OCI-LY7 (cell line): ENCODE results near the gene RNF10. TPM values are rescaled to one million over a fixed set of nuclear protein-coding genes. Genes with fewer than 3 reads are reported as not detected.
"Not testable (repeated sequence)": the region's sequence is repeated elsewhere in the genome, so short reads cannot be mapped to it uniquely, and the experiment has no call there.

Experiments used
- BruUV-seq: library from RNA; stranded (reverse); fragments of 400-500 nt; replicated peaks from 2 replicates; lab custom pipeline; 2021; lab: Mats Ljungman, UMichigan
- CTCF ChIA-PET: fragments of 300-600 bp; sonication (Branson Sonifier 250); formaldehyde crosslinking; loops from one replicate; lab custom pipeline; 2022; ENCODE audit warnings: antibody characterized with exemption; ENCODE audit not compliant: unreplicated experiment; lab: Charles Lee
- POLR2A ChIA-PET: fragments of 300-600 bp; sonication (Branson Sonifier 250); formaldehyde crosslinking; loops from one replicate; lab custom pipeline; 2022; ENCODE audit warnings: antibody characterized with exemption; lab: Charles Lee
- DNase-seq: peaks from one replicate; pipeline ENCODE4 v3.0.0-alpha.2; 2015; ENCODE audit warnings: low spot score
- H2AFZ ChIP-seq: fragments of 200-600 bp; sonication (generic), shearing (Covaris generic); 2 replicates; pipeline ENCODE4 v1.6.1; 2014; ENCODE audit warnings: mild to moderate bottlenecking, antibody characterized with exemption, low read length, moderate library complexity
- H3K27ac ChIP-seq: fragments of 200-600 bp; sonication (generic); 2 replicates; pipeline ENCODE4 v1.5.1; 2014; ENCODE audit warnings: mixed run types, low read depth, mild to moderate bottlenecking, moderate library complexity, low read length, inconsistent platforms; ENCODE audit not compliant: poor library complexity, severe bottlenecking
- H3K36me3 ChIP-seq: fragments of 200-600 bp; sonication (generic); 2 replicates; pipeline ENCODE4 v1.6.1; 2014; ENCODE audit warnings: mild to moderate bottlenecking, antibody characterized with exemption, low read length, moderate library complexity, mixed read lengths; ENCODE audit not compliant: insufficient read depth
- H3K4me1 ChIP-seq: fragments of 200-600 bp; sonication (generic); 2 replicates; pipeline ENCODE4 v1.5.1; 2014; ENCODE audit warnings: mild to moderate bottlenecking, low read length; ENCODE audit not compliant: insufficient read depth, poor library complexity, severe bottlenecking
- H3K4me2 ChIP-seq: fragments of 200-600 bp; sonication (generic); 2 replicates; pipeline ENCODE4 v1.6.1; 2014; ENCODE audit warnings: mild to moderate bottlenecking, low read length
- H3K4me3 ChIP-seq: fragments of 200-600 bp; sonication (generic); 2 replicates; pipeline ENCODE4 v1.5.1; 2014; ENCODE audit warnings: mild to moderate bottlenecking, low read depth, low read length; ENCODE audit not compliant: poor library complexity, severe bottlenecking
- H3K79me2 ChIP-seq: fragments of 200-600 bp; sonication (generic); 2 replicates; pipeline ENCODE4 v1.6.1; 2016; ENCODE audit warnings: low read depth, mild to moderate bottlenecking, low read length, moderate library complexity, mixed read lengths; ENCODE audit not compliant: insufficient read depth
- H3K9me2 ChIP-seq: fragments of 200-600 bp; sonication (generic); 2 replicates; pipeline ENCODE4 v1.6.1; 2016; ENCODE audit warnings: mild to moderate bottlenecking, low read length, mixed read lengths; ENCODE audit not compliant: insufficient read depth
- H3K9me3 ChIP-seq: fragments of 200-600 bp; sonication (generic); 2 replicates; pipeline ENCODE4 v1.6.1; 2014; ENCODE audit warnings: mild to moderate bottlenecking, mixed run types, low read length, mixed read lengths
- H4K20me1 ChIP-seq: fragments of 200-600 bp; sonication (generic); 2 replicates; pipeline ENCODE4 v1.6.1; 2014; ENCODE audit warnings: mild to moderate bottlenecking, antibody characterized with exemption, low read length, moderate library complexity, mixed read lengths; ENCODE audit not compliant: insufficient read depth
- CTCF ChIP-seq: fragments of 200-600 bp; sonication (generic); conservative IDR thresholded peaks from 2 replicates; pipeline ENCODE4 v1.5.1; 2014; ENCODE audit warnings: mild to moderate bottlenecking, antibody characterized with exemption, low read length, moderate library complexity, mixed read lengths
- EZH2phosphoT487 ChIP-seq: fragments of 200-600 bp; sonication (generic); IDR thresholded peaks from 2 replicates; pipeline ENCODE4 v1.6.1; 2018; ENCODE audit warnings: low read depth, borderline replicate concordance, mild to moderate bottlenecking, mixed run types, antibody characterized with exemption, low read length, moderate library complexity, mixed read lengths
- intact Hi-C: fragments of 100-400 bp; cut with micrococcal nuclease; formaldehyde crosslinking; loops from one replicate; pipeline ENCODE4 v1.10.0; 2022; ENCODE audit not compliant: unreplicated experiment
- total RNA-seq, 2 experiments: library from RNA; depleted of rRNA in 1 of 2; stranded (reverse); fragments of >200 nt in 1 of 2; shearing (Covaris generic) in 1 of 2; gene quantifications; 2 replicates each; pipeline ENCODE4 v1.2.3, GENCODE V29; 2014 to 2022

RNF10 gene
- total RNA-seq, 2 experiments from 2014 or later = 52.2 to 150 TPM

DNA sequence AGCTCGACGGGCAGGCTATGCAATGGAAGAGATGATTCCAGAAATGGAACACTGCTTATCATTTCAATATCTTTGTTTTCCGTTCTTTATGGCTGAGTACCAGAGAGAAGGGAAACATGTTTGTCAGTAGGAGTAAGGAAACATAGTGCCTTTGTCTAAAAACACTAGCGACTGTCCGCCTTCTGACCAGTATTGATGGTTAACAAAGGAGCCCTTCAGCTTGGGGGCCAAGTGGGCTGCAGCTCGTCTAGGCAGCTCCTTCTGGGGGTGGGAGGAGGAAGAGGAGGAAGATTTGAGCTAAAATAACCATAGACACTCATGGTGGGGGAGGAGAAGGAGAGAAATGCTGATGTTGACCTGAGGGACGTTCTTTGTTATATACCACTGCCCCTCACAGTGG is 20.2 kb upstream of the RNF10 start:
- intact Hi-C loops = no loop called here
- ChIA-PET CTCF (no interaction called here), POLR2A (no interaction called here)
- no peaks in the 10 kb centered on the region for H3K4me1 ChIP-seq
- H3K4me2 ChIP-seq = no peak overlapping the region
- DNase-seq = no peak
- no peaks in the 10 kb centered on the region for H3K9me2 ChIP-seq
- H3K27ac ChIP-seq = no peak overlapping the region
- no peak overlapping the region for H2AFZ ChIP-seq
- no peaks in the 10 kb centered on the region for H3K9me3 ChIP-seq
- H3K79me2 ChIP-seq = no peaks in the 10 kb centered on the region
- H4K20me1 ChIP-seq = no peaks in the 10 kb centered on the region
- BruUV-seq = no TSS peak
- H3K4me3 ChIP-seq = no peak overlapping the region
- H3K36me3 ChIP-seq = peaks cover 54% of the 10 kb centered on the region
- TF ChIP-seq EZH2phosphoT487 (no peak), CTCF (no peak)

GRCh38 chr12:120515496-120515895 is 18.7 kb upstream of the RNF10 start:
- ChIA-PET POLR2A (interaction anchor here (0.6 to 1.0 kb wide), 2 partner anchors 15 to 19 kb away, joined by 3 to 6 read pairs; no protein-coding TSS in a partner anchor), CTCF (no interaction called here)
- no peak overlapping the region for H3K4me2 ChIP-seq
- no peaks in the 10 kb centered on the region for H3K79me2 ChIP-seq
- DNase-seq = no peak
- H3K4me3 ChIP-seq = no peak overlapping the region
- TF ChIP-seq CTCF (no peak), EZH2phosphoT487 (no peak)
- no peak overlapping the region for H2AFZ ChIP-seq
- no peaks in the 10 kb centered on the region for H3K9me2 ChIP-seq
- H3K27ac ChIP-seq = no peak overlapping the region
- no peaks in the 10 kb centered on the region for H3K9me3 ChIP-seq
- intact Hi-C loops = no loop called here
- BruUV-seq = no TSS peak
- no peaks in the 10 kb centered on the region for H3K4me1 ChIP-seq
- H4K20me1 ChIP-seq = no peaks in the 10 kb centered on the region
- H3K36me3 ChIP-seq = peaks cover 42% of the 10 kb centered on the region

- H3K9me3 ChIP-seq, H3K27ac ChIP-seq, intact Hi-C loops, DNase-seq, H3K79me2 ChIP-seq, H3K4me2 ChIP-seq, BruUV-seq, H3K4me3 ChIP-seq, H3K4me1 ChIP-seq, H4K20me1 ChIP-seq, POLR2A ChIA-PET, CTCF ChIA-PET, H2AFZ ChIP-seq, H3K9me2 ChIP-seq: not testable (repeated sequence)
- H3K36me3 ChIP-seq = peaks cover 26% of the 10 kb centered on the region
Measured at GRCh38 chr12:120519324-120519723, 14.8 kb upstream of the RNF10 start.
